Upper lobe of left lung (tissue), 4 donors: Measurements from ENCODE around the gene ZNF710.

Source experiments
- EP300 ChIP-seq, 4 donors: sonication (generic); formaldehyde crosslinking; IDR thresholded peaks; one replicate each; pipeline ENCODE4 v1.5.1; 2017; ENCODE audit warnings: antibody characterized with exemption in 4 of 4, control low read depth in 2 of 4
- POLR2A ChIP-seq, 4 donors: fragments of 450-650 bp; IDR thresholded peaks; one replicate each; pipeline ENCODE4 v1.5.1; 2016 to 2017; ENCODE audit warnings: antibody characterized with exemption in 4 of 4, mild to moderate bottlenecking in 2 of 4
- POLR2AphosphoS5 ChIP-seq, 2 donors: sonication (generic); formaldehyde crosslinking; IDR thresholded peaks; one replicate each; pipeline ENCODE4 v1.5.1; 2017; ENCODE audit warnings: antibody characterized with exemption in 2 of 2
- TF ChIP-seq, protein P1 (sequence below), 6 experiments: fragments of 450-650 bp in 4 of 6; fragments of 200-600 bp in 2 of 6; sonication (generic) in 2 of 6; IDR thresholded peaks; one replicate each; pipeline ENCODE4 v1.5.1; 2016 to 2019; ENCODE audit warnings: antibody characterized with exemption in 6 of 6

DNA sequence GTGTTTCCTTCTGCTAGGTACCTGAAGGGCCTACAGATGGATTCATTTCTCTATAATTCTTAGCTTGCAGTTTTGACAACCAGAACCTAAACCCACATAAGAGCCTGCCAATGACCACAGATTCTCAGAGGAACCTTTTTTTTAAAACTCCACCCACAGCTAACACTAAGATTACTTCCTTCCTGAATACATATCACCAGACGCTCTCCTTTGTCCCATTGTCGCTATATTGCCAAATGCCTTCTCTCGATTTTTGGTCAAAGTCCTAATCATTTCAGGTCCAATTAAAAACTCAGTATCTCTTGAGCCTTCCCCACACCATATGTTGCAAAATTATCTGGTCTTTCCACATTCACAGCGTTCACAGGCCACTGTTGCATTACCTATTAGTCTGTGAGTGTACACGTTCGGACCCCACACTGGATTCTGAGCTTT, 12.4 kb downstream of the ZNF710 start:
- TF ChIP-seq, protein P1, sequence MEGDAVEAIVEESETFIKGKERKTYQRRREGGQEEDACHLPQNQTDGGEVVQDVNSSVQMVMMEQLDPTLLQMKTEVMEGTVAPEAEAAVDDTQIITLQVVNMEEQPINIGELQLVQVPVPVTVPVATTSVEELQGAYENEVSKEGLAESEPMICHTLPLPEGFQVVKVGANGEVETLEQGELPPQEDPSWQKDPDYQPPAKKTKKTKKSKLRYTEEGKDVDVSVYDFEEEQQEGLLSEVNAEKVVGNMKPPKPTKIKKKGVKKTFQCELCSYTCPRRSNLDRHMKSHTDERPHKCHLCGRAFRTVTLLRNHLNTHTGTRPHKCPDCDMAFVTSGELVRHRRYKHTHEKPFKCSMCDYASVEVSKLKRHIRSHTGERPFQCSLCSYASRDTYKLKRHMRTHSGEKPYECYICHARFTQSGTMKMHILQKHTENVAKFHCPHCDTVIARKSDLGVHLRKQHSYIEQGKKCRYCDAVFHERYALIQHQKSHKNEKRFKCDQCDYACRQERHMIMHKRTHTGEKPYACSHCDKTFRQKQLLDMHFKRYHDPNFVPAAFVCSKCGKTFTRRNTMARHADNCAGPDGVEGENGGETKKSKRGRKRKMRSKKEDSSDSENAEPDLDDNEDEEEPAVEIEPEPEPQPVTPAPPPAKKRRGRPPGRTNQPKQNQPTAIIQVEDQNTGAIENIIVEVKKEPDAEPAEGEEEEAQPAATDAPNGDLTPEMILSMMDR (IDR thresholded peaks at IDR 0.05) = no peak
- TF ChIP-seq POLR2AphosphoS5 (IDR thresholded peaks at IDR 0.05) = no peak
- no peak for TF ChIP-seq POLR2A (IDR thresholded peaks at IDR 0.05)
- TF ChIP-seq EP300 (IDR thresholded peaks at IDR 0.05) = no peak
